NCI-H510A treated with DMSO at 0.1 percent for 48 hours (cell line): Measurements from ENCODE around the gene ADAMTSL2.

Source experiments
- DNase-seq: peaks from one replicate; lab custom pipeline; 2025; lab: John Stamatoyannopoulos, UW

Gene ADAMTSL2

GRCh38 chr9:133518200-133518599, 16.3 kb upstream of the ADAMTSL2 start:
- DNase-seq = peak; percentile 45

- no peak for DNase-seq
Observed at GRCh38 chr9:133518706-133519449, 15.6 kb upstream of the ADAMTSL2 start.

GRCh38 chr9:133519693-133520092, 14.8 kb upstream of the ADAMTSL2 start:
- DNase-seq = no peak

GRCh38 chr9:133520121-133520835, 14.2 kb upstream of the ADAMTSL2 start:
- DNase-seq = no peak

GRCh38 chr9:133521122-133522072, 13.1 kb upstream of the ADAMTSL2 start:
- DNase-seq = no peak

- peak; percentile 23 for DNase-seq
Observed at GRCh38 chr9:133522073-133522910, 12.2 kb upstream of the ADAMTSL2 start.

- DNase-seq = no peak
Observed at GRCh38 chr9:133523106-133523505, 11.4 kb upstream of the ADAMTSL2 start.

- DNase-seq = no peak
Observed at GRCh38 chr9:133524146-133524545, 10.4 kb upstream of the ADAMTSL2 start.

- no peak for DNase-seq
Observed at GRCh38 chr9:133524679-133525228, 9.8 kb upstream of the ADAMTSL2 start, which contains the start of gene MYMK. Gene MYMK, minus strand, starts transcription at chr9:133524959. Its CDS starts 115 bp downstream, at chr9:133524844.

- DNase-seq = no peak
Observed at GRCh38 chr9:133525677-133526076, 8.8 kb upstream of the ADAMTSL2 start.

- DNase-seq = peak; percentile 37
Observed at GRCh38 chr9:133526721-133527321, 7.7 kb upstream of the ADAMTSL2 start.

GRCh38 chr9:133527444-133527920, 7.0 kb upstream of the ADAMTSL2 start:
- no peak for DNase-seq

- DNase-seq = no peak
Observed at GRCh38 chr9:133528001-133528875, 6.3 kb upstream of the ADAMTSL2 start.

- peak; percentile 26 for DNase-seq
Observed at GRCh38 chr9:133528876-133529241, 5.6 kb upstream of the ADAMTSL2 start.

GRCh38 chr9:133529457-133529856, 5.0 kb upstream of the ADAMTSL2 start:
- DNase-seq = no peak

- DNase-seq = no peak
Observed at GRCh38 chr9:133529874-133530273, 4.6 kb upstream of the ADAMTSL2 start.

- no peak for DNase-seq
Observed at GRCh38 chr9:133531293-133531692, 3.2 kb upstream of the ADAMTSL2 start.

GRCh38 chr9:133532937-133533668, 1.4 kb upstream of the ADAMTSL2 start:
- DNase-seq = peak; percentile 80

- DNase-seq = no peak
Observed at GRCh38 chr9:133533857-133534256, 647 bp upstream of the ADAMTSL2 start.
